GM19438 (cell line): ENCODE measurements around the gene CEP83.

Source experiments
- ATAC-seq: cut with Tn5 transposase; IDR thresholded peaks from one replicate; pipeline ENCODE4 v1.9.1; 2021; ENCODE audit warnings: low read depth; ENCODE audit not compliant: unreplicated experiment

The CEP83 gene

DNA sequence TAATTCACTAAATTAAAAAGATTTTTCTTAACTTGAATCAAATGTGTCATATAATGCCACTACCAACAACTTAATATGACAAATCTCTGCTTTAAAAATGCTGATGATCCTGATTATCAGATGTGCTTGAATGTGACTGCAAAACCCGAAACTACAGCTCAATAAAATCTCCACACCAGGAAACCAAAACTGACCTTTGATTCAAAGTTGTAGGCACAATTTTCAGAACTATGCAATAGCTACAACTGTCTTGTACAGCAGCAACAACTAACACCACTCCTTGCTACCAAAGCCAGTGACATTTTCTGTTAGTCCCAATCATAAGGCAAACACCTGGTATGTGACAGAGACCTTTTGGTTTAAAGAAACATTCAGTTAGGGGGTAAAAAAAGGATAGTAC, 147.3 kb downstream of the CEP83 start:
- ATAC-seq = no peak

DNA sequence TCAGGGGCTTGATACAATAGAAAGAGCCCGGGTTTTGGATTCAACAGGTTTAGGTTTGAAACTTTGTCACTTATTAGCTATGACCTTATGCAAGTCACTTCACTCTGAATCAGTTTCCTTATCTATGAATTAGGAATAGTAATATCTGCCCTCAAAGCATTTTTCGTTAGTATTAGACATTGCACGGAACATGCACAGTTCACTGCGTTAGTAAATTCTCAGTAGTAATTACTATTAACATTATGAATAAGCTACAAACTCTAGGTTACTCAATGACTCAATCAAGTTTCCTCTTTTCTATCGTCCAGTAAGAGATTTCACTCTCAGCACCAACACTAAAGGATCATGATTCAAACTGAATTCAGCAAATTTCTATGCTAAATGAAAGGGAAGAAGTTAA, 150.3 kb downstream of the CEP83 start:
- peak; percentile 83 for ATAC-seq

DNA sequence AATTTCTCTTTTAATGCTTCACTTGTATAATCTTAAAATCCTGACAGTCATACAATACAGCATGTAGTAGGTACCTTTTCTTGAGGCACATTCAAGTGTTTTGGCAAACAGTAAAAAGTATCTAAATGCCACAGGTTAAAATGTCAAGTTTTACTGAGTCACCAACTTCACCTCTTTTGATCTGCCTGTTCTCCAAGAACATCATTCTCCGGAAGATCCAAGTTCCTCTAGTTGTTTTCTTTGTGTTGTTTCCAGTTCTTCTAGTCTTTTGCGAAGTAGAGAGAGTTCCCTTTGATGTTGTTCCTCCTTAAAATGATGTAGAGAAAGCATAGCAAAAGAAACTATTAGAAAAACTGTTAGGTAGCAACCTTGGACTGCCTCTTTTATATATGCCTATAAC, 151.1 kb downstream of the CEP83 start:
- no peak for ATAC-seq

DNA sequence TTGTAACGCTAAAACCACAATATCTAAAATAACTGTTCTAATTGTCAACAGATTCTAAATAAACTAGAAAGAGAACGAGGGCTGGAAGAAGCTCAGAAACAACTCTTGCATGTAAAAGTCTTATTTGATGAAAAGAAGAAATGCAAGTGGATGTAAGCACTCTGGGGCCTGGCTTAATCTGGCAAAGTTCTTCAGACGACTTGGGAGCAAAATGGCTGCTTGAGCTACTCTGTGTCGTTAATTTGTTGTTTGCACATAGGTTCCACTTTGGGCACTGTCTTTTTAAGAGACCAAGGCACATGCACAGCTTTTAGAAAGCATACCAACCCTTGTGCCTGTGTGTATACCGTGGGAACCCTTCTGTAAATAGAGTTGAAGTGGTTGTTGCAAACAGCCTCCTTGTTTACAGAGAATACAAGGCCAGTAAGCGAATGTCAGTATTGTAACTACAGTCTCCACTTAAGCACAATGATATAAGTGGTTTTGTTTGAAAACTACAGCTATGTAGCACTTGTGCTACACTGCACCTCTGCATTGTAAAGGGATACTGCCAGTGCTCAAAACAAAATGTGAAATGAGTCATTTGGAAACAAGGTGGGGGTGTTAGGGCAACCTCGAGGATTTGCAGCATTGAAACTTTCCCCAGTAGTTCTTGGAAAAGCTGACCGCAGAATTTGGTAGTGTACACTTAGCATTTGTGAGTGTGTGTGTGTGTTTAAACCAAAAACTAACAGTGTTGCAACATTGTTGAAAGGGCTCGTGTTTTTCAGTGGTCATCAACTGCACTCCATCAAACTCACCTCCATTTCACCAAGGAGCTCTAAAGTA, 154.3 kb downstream of the CEP83 start:
- peak; percentile 48 for ATAC-seq

DNA sequence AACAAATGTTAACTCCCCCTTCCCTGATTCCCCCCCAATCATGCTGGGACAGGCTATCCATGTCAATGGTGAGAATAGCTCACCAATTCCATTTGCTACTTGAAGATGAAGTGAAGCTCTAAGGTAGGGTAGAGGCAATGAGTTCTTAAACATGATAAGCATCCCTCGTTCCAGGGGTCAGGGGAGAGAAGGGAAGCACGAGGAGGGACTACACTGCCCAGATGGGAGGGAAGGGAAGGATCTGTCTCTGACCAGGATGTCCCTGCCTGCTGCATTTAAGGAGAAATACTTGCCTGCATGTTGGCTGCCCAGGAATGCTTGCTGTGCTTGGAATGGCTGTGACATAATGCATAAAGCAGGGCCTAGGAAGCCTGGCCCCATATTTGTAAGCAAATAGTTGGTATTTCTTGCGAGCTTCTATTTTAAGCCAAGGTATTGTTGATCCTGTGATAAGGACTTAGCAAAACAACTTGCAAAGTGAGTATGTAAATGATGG, 155.1 kb downstream of the CEP83 start:
- ATAC-seq = no peak

DNA sequence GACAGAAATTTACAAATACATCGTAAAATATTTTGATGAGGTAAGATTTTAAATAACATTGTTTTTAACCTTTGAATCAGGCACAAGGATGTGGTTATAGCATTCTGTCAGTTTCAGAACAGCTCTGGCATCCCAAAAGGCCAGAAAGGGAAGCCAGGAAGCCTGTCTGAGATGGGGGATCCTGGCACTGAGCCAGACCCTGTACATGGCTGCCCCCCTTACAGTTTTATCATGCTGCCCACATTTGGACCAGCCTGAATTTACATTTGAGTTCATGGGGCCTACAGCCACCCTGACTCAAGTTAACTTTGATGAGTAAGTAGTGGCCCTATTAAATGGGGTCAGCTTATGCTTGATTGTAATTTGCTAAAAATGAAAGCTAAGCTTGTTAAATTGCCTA, 155.7 kb downstream of the CEP83 start:
- ATAC-seq = no peak

DNA sequence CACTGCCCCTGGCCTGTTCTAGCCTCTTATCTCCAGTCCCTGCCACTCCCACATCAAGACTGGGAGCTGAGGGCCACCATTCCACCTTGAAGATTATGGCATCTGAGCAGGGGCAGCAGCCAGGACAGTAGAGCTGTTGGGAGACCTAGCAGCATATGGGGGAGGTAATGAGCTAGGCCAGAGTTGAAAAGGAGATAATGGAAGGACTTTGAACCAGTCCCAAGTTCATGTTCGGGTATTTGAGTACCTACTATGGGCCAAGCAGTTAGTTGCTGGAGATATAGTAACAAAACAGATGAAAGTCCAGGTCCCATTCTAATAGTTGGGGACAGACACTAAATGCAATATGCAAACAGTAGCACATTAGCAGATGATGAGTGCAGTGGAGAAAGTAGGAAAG, 159.8 kb downstream of the CEP83 start:
- no peak for ATAC-seq

DNA sequence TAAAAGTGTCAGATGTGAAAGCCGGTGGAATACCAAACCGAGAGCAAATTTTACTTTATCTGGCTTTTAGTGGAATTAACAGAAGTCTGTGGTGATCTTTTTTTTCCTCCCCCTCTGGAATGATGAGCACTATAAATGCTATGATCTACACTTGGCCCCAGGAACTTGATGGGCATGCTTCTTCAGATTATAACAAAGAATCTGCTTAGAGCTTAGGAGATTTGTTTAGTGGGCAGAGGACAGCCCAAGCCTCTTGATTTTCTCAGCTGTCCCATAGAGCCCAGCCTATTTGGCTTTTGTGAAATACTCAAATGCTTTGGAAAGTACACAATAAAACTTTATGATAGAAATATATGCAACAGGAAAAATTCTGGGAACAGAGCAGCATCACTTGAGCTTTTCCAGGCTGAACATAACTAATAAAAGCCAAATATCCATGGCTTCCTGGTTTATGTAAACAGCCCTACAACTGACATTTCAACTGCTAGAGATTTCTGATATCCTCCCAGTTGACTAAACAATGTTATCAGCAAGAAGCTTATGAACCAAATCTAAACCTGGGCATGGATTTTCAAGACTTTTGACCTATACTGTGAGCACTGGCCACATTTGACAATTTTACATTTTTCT, 161.7 kb downstream of the CEP83 start:
- no peak for ATAC-seq

DNA sequence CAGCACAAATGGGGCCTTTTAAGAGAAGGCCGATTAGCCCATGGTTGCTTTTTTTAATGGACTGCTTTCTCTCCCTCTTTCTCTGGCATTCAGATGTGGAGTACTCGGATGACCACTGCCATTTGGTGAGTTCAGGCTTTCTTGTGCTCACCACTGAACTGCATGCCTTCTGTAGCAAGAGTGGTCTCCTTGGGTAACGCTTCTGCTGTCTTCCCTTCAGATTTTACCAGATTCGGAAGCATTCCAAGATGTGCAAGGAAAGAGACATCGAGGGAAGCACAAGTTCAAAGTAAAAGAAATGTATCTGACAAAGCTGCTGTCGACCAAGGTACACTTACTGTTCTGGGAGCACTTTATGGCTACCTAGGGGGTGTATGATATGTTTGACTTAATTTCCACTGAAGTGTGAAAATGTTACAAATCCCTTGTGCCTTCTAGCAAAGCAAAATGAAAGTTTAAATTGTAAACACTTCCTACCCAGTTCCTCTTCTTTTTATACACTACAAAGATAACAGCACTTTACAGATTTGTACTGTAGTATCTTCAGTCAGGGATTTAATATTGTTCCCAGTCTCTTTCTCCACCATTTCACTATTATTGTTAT, 162.5 kb downstream of the CEP83 start:
- no peak for ATAC-seq

DNA sequence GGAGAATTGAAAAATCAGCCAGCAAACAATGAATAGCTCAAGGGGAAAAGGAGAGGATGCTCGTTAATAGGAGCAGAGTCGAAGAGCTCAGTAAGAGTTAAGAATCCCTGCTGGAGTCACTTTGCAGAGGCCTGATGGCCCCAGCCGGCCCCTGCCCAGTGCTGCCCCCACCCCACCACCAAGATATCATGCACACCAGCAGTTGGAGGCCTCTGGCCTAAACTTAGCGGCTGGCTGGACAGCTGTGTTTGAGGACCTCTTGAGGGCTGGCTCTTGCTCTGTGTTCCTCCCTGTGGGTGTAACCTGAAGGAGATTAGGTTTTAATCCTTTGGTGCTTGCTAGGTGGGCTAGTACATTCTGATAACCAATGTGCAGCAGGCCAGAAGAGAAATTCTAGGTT, 169.3 kb downstream of the CEP83 start:
- ATAC-seq = no peak

DNA sequence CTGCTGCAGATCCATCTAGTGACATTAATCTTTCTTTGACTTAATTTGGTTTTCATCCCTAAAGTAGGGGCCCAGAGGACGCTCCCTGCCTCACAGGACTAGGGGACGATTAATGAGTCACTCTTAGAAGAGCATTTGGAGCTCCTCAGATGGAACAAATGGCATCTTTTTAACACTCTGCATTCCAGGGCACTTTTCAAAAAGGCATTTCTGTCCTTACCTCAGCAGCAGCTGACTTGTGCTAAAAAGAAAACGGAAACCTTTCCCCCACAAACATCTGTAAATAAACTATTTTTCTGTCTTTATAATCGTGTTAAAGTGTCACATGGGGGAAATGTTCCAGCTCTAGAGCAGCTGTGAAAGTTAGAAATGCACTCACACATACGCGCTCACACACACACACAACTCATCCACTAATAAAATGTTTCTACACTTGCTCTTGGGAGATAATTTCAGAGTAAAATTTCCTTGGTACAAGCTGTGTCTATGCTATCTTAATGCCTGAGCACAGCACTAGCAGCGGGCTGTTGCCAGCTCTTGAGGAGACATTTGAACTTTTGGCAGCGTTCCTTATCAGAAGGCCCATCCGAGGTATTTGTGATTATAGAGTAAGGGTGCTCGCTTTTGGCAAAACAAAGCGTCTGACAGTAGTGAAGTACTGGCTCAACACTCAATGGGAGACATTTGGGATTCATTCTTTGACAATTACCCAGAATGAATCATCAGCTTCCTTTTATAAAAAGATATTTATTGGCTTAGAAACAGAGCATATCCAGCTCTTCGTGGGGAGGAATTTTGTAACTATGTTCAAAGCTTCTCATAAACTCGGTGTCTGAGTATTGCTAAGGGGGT, 170.0 kb downstream of the CEP83 start:
- ATAC-seq = no peak

DNA sequence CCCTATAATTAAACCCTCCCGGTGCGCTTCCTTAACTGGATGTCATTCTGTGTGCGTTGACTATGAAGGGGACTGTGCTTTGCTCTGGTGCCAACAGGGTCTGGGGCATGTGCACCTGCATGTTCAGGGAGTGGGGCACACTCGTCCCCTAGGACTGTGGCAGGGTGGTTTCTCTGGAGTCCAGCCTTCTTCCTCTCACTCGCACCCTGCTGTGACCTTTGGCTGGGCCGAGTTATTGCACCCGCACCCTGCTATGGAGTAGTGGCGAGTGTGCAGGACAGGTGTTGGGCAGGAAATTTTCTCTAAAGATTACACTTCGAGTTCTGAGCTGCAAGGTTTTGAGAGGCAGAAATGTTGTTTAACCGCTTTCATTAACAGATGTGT, 172.4 kb downstream of the CEP83 start:
- no peak for ATAC-seq

DNA sequence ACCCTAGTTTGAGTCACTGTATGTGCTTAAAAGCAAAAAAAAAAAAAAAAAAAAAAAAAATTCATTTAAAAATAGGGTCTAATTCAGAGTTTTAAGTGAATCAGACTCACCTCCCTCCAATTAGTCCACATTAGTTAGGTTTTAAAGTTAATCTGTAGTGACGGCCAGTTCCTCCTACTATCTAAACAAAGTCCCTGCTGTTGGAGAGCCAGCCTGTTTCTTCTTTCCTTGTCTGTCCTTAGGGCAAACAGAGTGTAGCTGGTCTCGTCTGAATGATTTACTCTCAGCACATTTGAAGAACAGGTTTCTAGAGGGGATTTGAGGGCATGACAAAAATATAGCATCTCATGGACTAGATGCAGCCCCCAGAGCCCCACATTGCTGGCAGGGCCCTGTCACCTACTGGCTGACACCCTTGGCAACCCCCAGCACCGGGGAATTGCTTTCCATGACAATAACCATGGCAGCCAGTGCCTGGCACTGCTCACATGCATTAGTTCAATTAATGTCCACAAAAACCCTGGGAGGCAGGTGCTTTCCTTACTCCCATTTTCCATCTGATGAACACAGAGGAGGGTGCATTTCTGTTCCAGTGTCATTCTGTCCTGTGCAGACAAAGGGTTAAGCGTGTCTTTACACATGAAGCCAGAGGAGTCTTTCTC, 173.0 kb downstream of the CEP83 start:
- ATAC-seq = no peak

DNA sequence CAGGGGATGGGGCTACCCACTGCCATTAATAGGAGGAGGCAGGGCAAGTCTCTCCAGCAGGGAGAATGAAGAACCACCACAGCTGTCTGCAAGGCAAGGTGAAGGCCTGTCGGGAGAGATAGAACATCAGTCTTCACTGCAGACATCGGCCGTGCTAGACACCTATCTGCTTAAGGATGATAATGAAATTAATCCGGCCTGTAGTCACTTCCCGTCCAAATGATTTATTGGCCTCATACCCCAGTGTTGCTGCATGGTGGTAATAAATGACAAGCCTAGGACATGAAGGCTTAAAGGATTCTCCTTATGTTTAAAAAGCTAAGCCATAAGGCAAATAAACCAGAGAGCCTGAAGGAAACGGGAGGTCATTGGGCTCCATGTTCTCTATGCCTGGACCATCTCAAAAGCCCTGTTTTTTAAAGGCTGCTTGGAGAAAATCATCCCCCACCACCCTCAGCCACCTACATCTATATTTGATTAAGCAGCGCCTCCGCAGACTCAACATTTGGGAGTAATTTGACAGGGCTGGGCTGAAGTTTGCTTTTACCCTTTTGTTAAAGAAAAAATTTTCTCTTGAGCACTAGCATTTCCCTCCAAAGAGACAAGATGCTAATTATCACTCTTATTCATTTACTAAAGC, 173.6 kb downstream of the CEP83 start:
- no peak for ATAC-seq

DNA sequence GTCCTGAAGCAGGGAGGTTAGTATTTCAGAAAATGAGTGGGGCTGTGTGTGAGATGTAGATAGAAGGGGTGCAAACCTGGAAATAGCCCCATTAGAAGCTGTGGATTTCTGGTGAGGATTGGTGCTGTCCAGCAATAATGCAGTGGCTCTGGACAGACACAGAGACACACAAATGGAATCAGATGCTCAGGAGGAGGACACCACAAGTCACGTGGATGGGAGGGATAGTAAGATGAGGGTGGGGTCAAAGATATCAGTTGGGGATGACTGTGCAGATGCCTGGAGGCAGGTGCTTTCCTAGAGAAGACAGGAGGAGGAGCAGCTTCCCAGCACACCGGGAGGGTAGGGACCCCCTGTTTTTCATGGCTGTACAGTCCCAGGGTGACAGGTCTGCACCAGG, 174.8 kb downstream of the CEP83 start:
- no peak for ATAC-seq

DNA sequence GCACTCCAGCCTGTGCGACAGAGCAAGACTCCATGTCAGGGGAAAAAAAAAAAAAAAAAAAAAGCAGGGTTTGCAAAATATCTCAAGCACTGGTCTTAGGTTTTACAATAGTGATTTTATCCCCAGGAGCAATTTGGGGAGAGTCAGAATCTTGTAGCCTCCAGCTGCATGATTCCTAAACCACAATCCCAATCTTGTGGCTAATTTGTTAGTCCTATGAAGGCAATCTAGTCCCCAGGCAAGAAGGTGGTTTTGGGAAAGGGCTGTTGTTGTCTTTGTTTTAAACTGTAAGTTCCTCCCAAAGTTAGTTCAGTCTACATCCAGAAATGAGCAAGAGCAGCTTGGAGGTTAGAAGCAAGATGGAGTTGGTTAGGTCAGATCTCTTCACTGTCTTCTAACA, 175.6 kb downstream of the CEP83 start:
- ATAC-seq = no peak

DNA sequence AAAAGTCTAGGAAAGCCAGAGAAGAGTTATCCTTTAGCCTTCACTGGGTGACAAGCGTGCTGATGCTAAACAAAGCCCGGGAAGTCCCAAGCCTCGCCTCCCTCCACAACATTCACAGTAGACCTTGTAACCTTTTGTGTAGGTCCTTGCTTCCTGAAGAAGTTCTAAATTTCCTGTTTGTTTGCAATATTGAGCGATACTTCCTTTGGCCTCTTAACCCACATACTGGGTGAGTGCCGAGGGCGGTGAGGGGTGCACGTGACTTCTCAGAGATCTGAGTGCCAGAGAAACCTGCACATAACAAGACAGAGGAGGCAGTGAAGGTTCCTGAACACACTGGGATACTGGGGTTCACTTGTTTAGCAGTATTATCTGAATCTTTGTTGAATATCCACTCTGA, 177.0 kb downstream of the CEP83 start:
- no peak for ATAC-seq

DNA sequence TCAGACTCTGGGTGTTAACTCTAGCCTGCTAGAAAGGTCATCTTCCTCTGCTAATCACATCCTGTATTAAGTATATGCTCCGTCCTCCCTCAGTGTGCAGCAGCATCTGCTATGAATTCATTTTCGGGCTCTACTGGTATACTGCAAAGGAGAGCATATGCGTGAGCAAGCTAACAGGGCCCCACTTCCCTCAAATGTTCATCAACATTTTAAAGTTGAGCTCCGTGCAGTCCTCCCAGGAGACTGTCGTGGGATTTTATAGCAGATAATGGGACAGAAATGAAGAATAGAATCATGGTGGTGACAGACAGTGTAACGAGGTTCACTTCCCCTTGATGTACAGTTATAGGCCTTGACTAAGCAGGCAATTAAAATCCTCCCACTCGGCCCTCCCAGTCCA, 179.6 kb downstream of the CEP83 start:
- ATAC-seq = no peak

DNA sequence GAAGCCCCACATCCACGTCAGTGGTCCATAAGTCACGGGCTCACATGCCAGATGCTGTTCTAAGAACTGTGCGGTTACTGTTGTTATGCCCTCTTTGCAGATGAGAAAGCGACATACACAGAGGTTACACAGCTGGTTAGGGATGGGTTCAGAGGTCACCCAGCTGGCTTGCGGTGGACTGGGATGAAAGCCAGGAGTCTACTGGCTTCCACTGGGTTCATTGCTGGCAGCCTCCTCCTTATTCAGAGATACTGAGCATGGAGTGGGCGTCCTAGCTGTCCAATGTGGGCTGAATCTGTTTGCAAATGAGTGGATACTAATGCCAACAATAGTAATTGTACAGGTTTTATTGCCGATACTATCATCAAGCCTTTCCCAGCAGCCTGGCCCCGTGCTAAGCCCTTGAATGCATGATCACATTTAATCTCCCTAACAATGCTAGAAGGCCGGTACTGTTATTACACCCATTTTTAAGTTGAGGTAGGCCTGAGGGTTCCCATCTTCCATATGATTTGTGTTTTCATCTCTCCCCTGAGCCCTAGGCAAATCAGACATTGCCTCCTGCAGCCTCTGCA, 182.2 kb downstream of the CEP83 start:
- no peak for ATAC-seq

DNA sequence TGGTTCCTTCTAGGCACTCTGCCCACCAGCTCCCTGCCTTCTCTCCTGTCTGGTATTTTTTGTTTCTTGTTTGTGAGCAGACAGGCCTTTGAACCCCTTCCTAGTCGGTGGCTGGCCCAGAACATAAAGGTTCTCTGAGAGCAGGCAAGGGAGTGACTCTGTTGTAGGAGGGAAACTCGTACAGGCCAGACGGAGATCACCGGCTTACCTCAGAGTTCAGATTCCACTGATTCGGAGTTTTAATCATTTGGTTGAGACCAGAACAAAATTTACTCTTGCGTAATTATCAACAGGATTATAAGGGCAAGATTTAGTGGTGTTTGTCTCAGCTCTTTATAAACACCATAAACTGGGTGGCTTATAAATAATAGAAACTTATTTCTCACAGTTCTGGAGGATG, 182.9 kb downstream of the CEP83 start:
- no peak for ATAC-seq
